ENCODE results near the gene SERPINE1. TPM values are rescaled to one million over a fixed set of nuclear protein-coding genes. Genes with fewer than 3 reads are reported as not detected.

SERPINE1 gene
- total RNA-seq, 4 donors from 2014 or later: 36.4 to 861 (median 118) TPM

GRCh38 chr7:101172854-101173751 lies 46.2 kb downstream of the SERPINE1 start:
- peak; percentile 58 for ATAC-seq (ENCODE audit: low FRiP score)
- no peak for DNase-seq (ENCODE audit: low spot score)
- TF ChIP-seq CTCF (IDR thresholded peaks at IDR 0.05): no peak

GRCh38 chr7:101173752-101174244 lies 46.9 kb downstream of the SERPINE1 start:
- TF ChIP-seq CTCF (IDR thresholded peaks at IDR 0.05): no peak
- ATAC-seq (ENCODE audit: low FRiP score) (no peak), DNase-seq (ENCODE audit: low spot score) (no peak)

- DNase-seq (ENCODE audit: low spot score) (no peak), ATAC-seq (ENCODE audit: low FRiP score) (no peak)
- TF ChIP-seq CTCF (IDR thresholded peaks at IDR 0.05): no peak
Measured at GRCh38 chr7:101174322-101174854, 47.5 kb downstream of the SERPINE1 start.

GRCh38 chr7:101175664-101176063 lies 48.8 kb downstream of the SERPINE1 start:
- ATAC-seq (ENCODE audit: low FRiP score) (no peak), DNase-seq (ENCODE audit: low spot score) (no peak)
- no peak for TF ChIP-seq CTCF (IDR thresholded peaks at IDR 0.05)

- DNase-seq (ENCODE audit: low spot score) (no peak), ATAC-seq (ENCODE audit: low FRiP score) (no peak)
- TF ChIP-seq CTCF (IDR thresholded peaks at IDR 0.05): no peak
Measured at GRCh38 chr7:101177644-101178043, 50.7 kb downstream of the SERPINE1 start.

- no peak for ATAC-seq (ENCODE audit: low FRiP score)
- DNase-seq (ENCODE audit: low spot score): no peak
- no peak for TF ChIP-seq CTCF (IDR thresholded peaks at IDR 0.05)
Measured at GRCh38 chr7:101179117-101179516, 52.2 kb downstream of the SERPINE1 start.
